Measurements from ENCODE around the gene ANKRD12. TPM values are rescaled to one million over a fixed set of nuclear protein-coding genes. Genes with fewer than 3 reads are reported as not detected.

Gene ANKRD12
- total RNA-seq, 1 donor from 2014 or later: 47.6 TPM

GRCh38 chr18:9323750-9324445 is 187.3 kb downstream of the ANKRD12 start:
- no peak for TF ChIP-seq CTCF (IDR thresholded peaks at IDR 0.05; ENCODE audit: unreplicated experiment)
- Mint-ChIP-seq H3K27me3 (ENCODE audit: low read depth) (no peaks in the 10 kb centered on the region), H3K9me3 (peaks cover 30% of the 10 kb centered on the region), H3K4me1 (peaks cover 9% of the 10 kb centered on the region), H3K4me3 (no peak overlapping the region), H3K36me3 (peaks cover 3% of the 10 kb centered on the region), H3K27ac (no peak overlapping the region)
- no peak for DNase-seq (ENCODE audit: low spot score in 2 of 2, unreplicated experiment in 2 of 2)

- no peaks in the 10 kb centered on the region for H3K36me3 Mint-ChIP-seq
- no peak overlapping the region for H3K4me3 Mint-ChIP-seq
- no peak overlapping the region for H3K27ac Mint-ChIP-seq
- no peak for TF ChIP-seq CTCF (IDR thresholded peaks at IDR 0.05; ENCODE audit: unreplicated experiment)
- H3K4me1 Mint-ChIP-seq: peaks cover 9% of the 10 kb centered on the region
- H3K9me3 Mint-ChIP-seq: peaks cover 29% of the 10 kb centered on the region
- DNase-seq (ENCODE audit: low spot score in 2 of 2, unreplicated experiment in 2 of 2): no peak
- no peaks in the 10 kb centered on the region for H3K27me3 Mint-ChIP-seq (ENCODE audit: low read depth)
Measured at GRCh38 chr18:9325716-9326115, 189.1 kb downstream of the ANKRD12 start.

- H3K36me3 Mint-ChIP-seq: no peaks in the 10 kb centered on the region
- no peak for DNase-seq (ENCODE audit: low spot score in 2 of 2, unreplicated experiment in 2 of 2)
- peaks cover 13% of the 10 kb centered on the region for H3K9me3 Mint-ChIP-seq
- no peak overlapping the region for H3K4me3 Mint-ChIP-seq
- no peak overlapping the region for H3K27ac Mint-ChIP-seq
- H3K27me3 Mint-ChIP-seq (ENCODE audit: low read depth): no peaks in the 10 kb centered on the region
- no peak for TF ChIP-seq CTCF (IDR thresholded peaks at IDR 0.05; ENCODE audit: unreplicated experiment)
- peaks cover 1% of the 10 kb centered on the region for H3K4me1 Mint-ChIP-seq
Measured at GRCh38 chr18:9328776-9329175, 192.2 kb downstream of the ANKRD12 start.

GRCh38 chr18:9329471-9329870 is 192.9 kb downstream of the ANKRD12 start:
- Mint-ChIP-seq H3K27me3 (ENCODE audit: low read depth) (no peaks in the 10 kb centered on the region), H3K36me3 (no peaks in the 10 kb centered on the region), H3K27ac (no peak overlapping the region), H3K9me3 (peaks cover 13% of the 10 kb centered on the region), H3K4me3 (no peak overlapping the region), H3K4me1 (peaks cover 4% of the 10 kb centered on the region)
- no peak for DNase-seq (ENCODE audit: low spot score in 2 of 2, unreplicated experiment in 2 of 2)
- TF ChIP-seq CTCF (IDR thresholded peaks at IDR 0.05; ENCODE audit: unreplicated experiment): no peak

- H3K9me3 Mint-ChIP-seq: peaks cover 13% of the 10 kb centered on the region
- no peak for TF ChIP-seq CTCF (IDR thresholded peaks at IDR 0.05; ENCODE audit: unreplicated experiment)
- H3K27me3 Mint-ChIP-seq (ENCODE audit: low read depth): no peaks in the 10 kb centered on the region
- no peak for DNase-seq (ENCODE audit: low spot score in 2 of 2, unreplicated experiment in 2 of 2)
- no peak overlapping the region for H3K27ac Mint-ChIP-seq
- no peak overlapping the region for H3K4me3 Mint-ChIP-seq
- H3K36me3 Mint-ChIP-seq: no peaks in the 10 kb centered on the region
- peaks cover 6% of the 10 kb centered on the region for H3K4me1 Mint-ChIP-seq
Measured at GRCh38 chr18:9330419-9330818, 193.8 kb downstream of the ANKRD12 start.
